ES-I3 (cell line): ENCODE results near the gene SHQ1.

Experiments used
- H3K36me3 ChIP-seq: 2 replicates; pipeline ENCODE4 v1.6.1; 2013; ENCODE audit warnings: mild to moderate bottlenecking, low read length, control low read depth, moderate library complexity; ENCODE audit not compliant: insufficient read depth
- H3K4me1 ChIP-seq: 2 replicates; pipeline ENCODE4 v1.6.1; 2013; ENCODE audit warnings: mild to moderate bottlenecking, control low read depth, low read length; ENCODE audit not compliant: insufficient read depth
- H3K9ac ChIP-seq: 2 replicates; pipeline ENCODE4 v1.6.1; 2013; ENCODE audit warnings: low read depth, mild to moderate bottlenecking, low read length, moderate library complexity
- H3K9me3 ChIP-seq: 2 replicates; pipeline ENCODE4 v1.6.1; 2013; ENCODE audit warnings: mild to moderate bottlenecking, low read length, moderate library complexity; ENCODE audit not compliant: control insufficient read depth, insufficient read depth

SHQ1 gene

GRCh38 chr3:72766866-72767265 lies 81.4 kb downstream of the SHQ1 start:
- Histone ChIP-seq H3K36me3 (no peaks in the 10 kb centered on the region), H3K9ac (no peak overlapping the region), H3K4me1 (peaks cover 33% of the 10 kb centered on the region), H3K9me3 (no peaks in the 10 kb centered on the region)

DNA sequence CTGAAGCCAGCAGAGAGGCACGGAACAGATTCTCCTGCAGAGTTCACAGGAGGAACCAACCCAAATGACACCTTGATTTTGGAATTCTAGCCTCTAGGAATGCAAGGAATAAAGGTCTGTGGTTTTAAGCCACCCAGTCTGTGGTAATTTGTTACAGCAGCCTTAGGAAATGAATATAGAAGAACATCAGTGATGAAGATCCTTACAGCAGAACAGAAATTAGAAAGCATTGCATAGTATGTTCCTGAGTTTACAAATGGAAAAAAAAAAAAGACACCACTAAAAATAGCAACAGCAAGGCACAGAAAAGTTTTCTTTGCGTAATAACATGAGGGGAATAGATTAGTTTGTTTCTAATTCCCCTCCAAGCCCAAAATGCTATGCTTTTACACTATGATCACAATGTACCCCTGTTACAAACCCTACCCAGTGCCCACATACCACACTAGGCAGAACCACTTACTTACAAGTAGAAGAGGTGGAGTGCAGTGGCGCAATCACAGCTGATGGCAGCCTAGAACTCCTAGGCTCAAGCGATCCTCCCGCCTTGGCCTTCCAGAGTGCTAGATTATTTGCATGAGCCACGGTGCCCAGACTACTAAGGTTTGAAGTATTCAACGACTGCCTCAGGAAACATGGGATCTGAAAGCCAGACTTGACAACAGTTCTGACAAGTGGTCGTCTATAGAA lies 84.3 kb downstream of the SHQ1 start:
- H3K36me3 ChIP-seq, result no peaks in the 10 kb centered on the region
- no peak overlapping the region for H3K9ac ChIP-seq
- no peaks in the 10 kb centered on the region for H3K9me3 ChIP-seq
- peaks cover 29% of the 10 kb centered on the region for H3K4me1 ChIP-seq

DNA sequence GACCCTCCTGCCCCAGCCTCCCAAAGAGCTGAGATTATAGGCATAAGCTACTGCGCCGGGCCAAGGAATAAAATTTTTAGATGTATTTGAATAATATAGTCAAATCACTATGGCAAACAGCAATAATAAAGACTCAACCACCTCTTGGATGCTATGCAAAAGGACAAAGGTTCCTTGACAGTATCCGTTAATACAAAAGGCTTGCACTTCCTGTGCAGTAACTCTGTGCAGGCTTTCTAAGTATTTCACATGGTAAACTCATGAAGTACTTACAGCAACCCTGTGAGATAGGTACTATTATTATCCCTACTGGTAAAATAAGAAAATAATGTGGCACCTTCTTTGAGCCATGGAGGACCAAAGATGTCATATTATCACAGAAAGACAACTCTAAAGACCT lies 86.8 kb downstream of the SHQ1 start:
- Histone ChIP-seq H3K9ac (no peak overlapping the region), H3K9me3 (no peaks in the 10 kb centered on the region), H3K36me3 (no peaks in the 10 kb centered on the region), H3K4me1 (peaks cover 4% of the 10 kb centered on the region; the same call in 1 of the 2 replicates)

- Histone ChIP-seq H3K36me3 (no peaks in the 10 kb centered on the region), H3K9ac (no peak overlapping the region), H3K4me1 (no peaks in the 10 kb centered on the region), H3K9me3 (no peaks in the 10 kb centered on the region)
Observed at GRCh38 chr3:72760225-72760624, 88.0 kb downstream of the SHQ1 start.

- Histone ChIP-seq H3K4me1 (no peaks in the 10 kb centered on the region), H3K36me3 (no peaks in the 10 kb centered on the region), H3K9me3 (no peaks in the 10 kb centered on the region), H3K9ac (no peak overlapping the region)
Observed at GRCh38 chr3:72756900-72757299, 91.3 kb downstream of the SHQ1 start.

DNA sequence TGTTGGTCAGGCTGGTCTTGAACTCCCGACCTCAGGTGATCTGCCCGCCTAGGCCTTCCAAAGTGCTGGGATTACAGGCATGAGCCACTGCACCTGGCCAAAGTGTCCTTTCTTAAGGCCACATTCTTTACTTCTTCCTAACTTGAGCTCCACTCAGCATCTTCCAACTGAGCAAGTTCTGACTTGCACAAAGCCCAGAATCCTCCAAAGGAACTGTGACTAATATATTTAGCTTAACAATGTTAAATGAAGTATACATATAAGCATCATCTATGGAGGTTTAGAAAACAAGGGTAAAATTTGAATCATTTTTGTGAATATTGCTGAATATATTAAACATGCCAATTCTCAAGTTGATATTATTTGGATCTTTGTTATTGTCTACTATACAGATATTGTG lies 93.7 kb downstream of the SHQ1 start:
- Histone ChIP-seq H3K9me3 (no peaks in the 10 kb centered on the region), H3K4me1 (no peaks in the 10 kb centered on the region), H3K9ac (no peak overlapping the region), H3K36me3 (no peaks in the 10 kb centered on the region)

DNA sequence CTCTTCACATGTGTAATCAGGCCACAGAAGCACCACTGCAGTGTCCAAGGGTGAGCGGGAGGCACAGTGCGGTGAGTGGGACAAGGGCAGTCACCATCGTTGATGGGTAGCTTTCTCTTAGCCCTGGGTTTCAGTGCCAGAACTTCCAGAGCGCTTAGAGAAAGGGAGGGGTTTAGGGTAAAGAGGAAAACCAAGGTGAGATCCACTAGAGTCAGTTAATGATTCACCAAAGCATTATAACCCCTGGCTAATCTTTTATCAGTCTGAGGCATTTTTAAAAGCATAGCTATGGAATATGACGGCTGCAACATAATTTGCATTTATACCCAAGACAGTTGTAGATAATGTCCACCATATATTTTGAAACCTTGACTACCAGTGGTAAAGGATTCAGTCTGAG lies 94.8 kb downstream of the SHQ1 start:
- Histone ChIP-seq H3K9ac (no peak overlapping the region), H3K9me3 (no peaks in the 10 kb centered on the region), H3K36me3 (no peaks in the 10 kb centered on the region), H3K4me1 (no peaks in the 10 kb centered on the region)

DNA sequence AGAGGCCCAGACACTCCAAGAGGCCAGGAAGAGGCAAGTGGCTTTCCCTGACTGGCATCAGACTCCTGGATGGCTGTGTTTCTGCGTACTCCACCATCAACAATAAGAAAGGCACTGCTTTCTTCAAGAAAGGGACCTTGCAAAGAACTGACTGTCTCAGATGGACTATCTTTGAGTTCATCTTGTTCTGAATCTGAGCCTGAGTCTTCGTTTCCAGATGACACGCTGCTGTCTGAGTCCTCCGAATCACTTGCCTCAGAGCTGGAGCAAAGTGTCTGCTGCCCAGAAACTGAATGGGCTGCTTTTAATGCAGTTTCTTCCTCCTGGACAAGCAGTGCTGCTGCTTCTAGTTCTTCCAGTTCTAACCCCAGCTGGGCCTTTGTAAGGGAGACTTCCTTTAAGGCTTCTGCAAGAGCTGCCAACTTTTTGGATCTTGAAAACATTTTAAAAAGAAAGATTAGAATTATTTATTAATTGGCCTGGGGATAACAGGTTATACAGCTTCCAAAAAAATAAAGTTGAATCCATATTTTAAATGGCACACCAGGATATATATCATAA lies 97.8 kb downstream of the SHQ1 start:
- no peaks in the 10 kb centered on the region for H3K9me3 ChIP-seq
- no peaks in the 10 kb centered on the region for H3K36me3 ChIP-seq
- peaks cover 2% of the 10 kb centered on the region for H3K4me1 ChIP-seq
- no peak overlapping the region for H3K9ac ChIP-seq

DNA sequence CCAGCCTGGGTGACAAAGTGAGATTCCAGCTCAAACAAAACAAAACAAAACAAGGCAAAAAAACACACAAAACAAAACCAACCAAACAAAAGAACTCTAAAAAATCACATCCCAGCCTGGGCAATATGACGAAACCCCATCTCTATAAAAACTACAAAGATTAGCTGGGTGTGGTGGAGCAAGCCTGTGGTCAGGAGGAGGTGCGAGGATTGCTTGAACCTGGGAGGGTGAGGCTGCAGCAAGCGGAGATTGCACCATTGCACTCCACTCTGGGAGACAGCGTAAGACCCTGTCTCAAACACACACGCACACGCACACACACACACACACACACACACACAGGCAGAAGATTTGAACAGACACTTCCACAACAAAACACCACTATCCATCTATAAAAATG lies 99.6 kb downstream of the SHQ1 start:
- Histone ChIP-seq H3K4me1 (peaks cover 6% of the 10 kb centered on the region), H3K9ac (no peak overlapping the region), H3K36me3 (no peaks in the 10 kb centered on the region), H3K9me3 (no peaks in the 10 kb centered on the region)

GRCh38 chr3:72746430-72747411 lies 101.5 kb downstream of the SHQ1 start:
- Histone ChIP-seq H3K4me1 (peaks cover 6% of the 10 kb centered on the region), H3K36me3 (no peaks in the 10 kb centered on the region), H3K9ac (no peak overlapping the region), H3K9me3 (no peaks in the 10 kb centered on the region)

- no peaks in the 10 kb centered on the region for H3K9me3 ChIP-seq
- H3K36me3 ChIP-seq, result no peaks in the 10 kb centered on the region
- H3K4me1 ChIP-seq, result peaks cover 6% of the 10 kb centered on the region
- no peak overlapping the region for H3K9ac ChIP-seq
Observed at GRCh38 chr3:72745146-72745999, 102.9 kb downstream of the SHQ1 start.

DNA sequence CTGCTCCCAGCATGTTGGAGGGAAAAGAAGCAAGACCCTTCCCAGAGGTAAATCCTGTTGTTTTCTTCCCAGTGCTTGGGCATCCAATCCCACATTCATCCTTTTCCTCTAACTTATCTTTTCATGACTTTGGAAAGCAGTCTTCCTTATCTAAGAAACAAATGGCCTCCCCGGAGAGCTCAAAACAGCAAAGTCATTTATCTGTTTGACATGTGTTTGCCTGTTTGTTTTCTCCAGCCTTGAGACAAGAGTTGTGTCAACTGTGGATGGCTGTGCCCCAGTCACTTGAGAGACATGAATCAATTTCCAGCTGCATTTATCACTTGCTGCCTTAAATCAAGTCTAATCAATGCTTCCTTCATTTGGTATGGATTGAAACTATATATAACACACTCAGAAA lies 103.9 kb downstream of the SHQ1 start:
- H3K4me1 ChIP-seq, result peaks cover 6% of the 10 kb centered on the region
- H3K36me3 ChIP-seq, result no peaks in the 10 kb centered on the region
- no peaks in the 10 kb centered on the region for H3K9me3 ChIP-seq
- H3K9ac ChIP-seq, result no peak overlapping the region

DNA sequence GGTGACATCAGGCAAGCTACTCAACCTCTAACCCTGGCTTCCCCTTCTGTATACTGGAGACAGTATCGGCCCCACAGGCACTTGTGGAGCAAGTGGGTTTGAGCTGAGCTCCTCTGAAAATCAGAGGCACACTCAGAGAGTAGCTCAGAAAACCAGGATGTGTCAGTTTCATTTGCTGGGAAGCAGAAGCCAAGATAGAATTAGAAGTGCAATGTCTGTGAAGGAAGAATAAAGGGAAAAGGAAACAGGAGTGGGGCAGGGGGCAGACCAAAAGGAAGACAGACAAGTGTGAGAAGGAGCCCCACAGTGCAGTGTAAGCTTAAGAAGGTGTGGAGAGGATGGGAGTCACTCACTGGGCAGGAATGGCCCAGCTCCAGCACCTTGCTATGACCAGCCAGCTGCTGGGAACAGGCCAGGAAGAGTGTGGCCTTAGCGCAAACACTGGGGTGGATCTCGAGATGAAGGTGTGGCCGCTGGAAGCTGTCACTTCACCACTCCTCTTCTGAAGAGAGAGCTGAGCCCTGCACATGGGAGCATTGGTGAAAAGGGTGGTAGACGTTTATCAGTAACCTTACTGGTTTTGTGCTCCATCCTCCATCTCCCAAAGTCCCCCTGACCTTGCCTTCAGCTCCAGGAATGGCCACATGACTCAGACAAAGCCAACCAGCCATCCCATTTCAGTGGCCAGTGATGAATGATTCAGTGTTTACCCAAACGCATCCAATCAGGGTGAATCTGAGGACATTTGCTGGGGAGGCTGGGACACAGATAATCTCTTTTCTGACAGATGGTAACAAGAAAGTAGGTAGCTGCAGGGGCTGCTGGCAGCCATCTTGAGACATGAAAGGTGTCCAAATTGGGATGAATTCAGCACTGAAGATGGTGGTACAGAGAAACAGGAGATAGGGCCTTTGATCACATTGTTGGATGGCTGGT lies 108.4 kb downstream of the SHQ1 start:
- peak overlapping the region; percentile 80; the same call in 1 of the 2 replicates for H3K9ac ChIP-seq
- no peaks in the 10 kb centered on the region for H3K36me3 ChIP-seq
- no peaks in the 10 kb centered on the region for H3K4me1 ChIP-seq
- no peaks in the 10 kb centered on the region for H3K9me3 ChIP-seq
